HepG2 (cell line): ENCODE measurements around the gene KRTAP5-6.

ENCODE experiments used
- ELF4 ChIP-seq: sonication (generic); formaldehyde crosslinking; IDR thresholded peaks from 2 replicates; pipeline ENCODE4 v1.5.0; 2020; ENCODE audit warnings: missing genetic modification reagents, mild to moderate bottlenecking, moderate library complexity, borderline replicate concordance
- HOXA7 ChIP-seq: sonication (generic); formaldehyde crosslinking; IDR thresholded peaks from 2 replicates; pipeline ENCODE4 v1.8.1; 2022; ENCODE audit warnings: mild to moderate bottlenecking, missing genetic modification reagents, moderate library complexity
- NCOA2 ChIP-seq: sonication (generic); formaldehyde crosslinking; IDR thresholded peaks from 2 replicates; pipeline ENCODE4 v1.8.0; 2022; ENCODE audit warnings: inconsistent platforms
- POLR2AphosphoS5 ChIP-seq: IDR thresholded peaks from 2 replicates; pipeline ENCODE4 v1.6.1; 2012; ENCODE audit warnings: low read depth, low read length
- RFX3 ChIP-seq: IDR thresholded peaks from 2 replicates; pipeline ENCODE4 v1.6.1; 2016; ENCODE audit warnings: missing biosample characterization, missing genetic modification reagents
- SNAI1 ChIP-seq: sonication (generic); formaldehyde crosslinking; IDR thresholded peaks from 2 replicates; pipeline ENCODE4 v1.5.0; 2020; ENCODE audit warnings: mild to moderate bottlenecking, missing genetic modification reagents, borderline replicate concordance
- ZNF3 ChIP-seq: IDR thresholded peaks from 2 replicates; pipeline ENCODE4 v1.7.0; 2017; ENCODE audit warnings: inconsistent platforms
- ZNF557 ChIP-seq: sonication (generic); formaldehyde crosslinking; IDR thresholded peaks from 2 replicates; pipeline ENCODE4 v1.4.0; 2020; ENCODE audit warnings: missing genetic modification reagents
- ZNF644 ChIP-seq: IDR thresholded peaks from 2 replicates; pipeline ENCODE4 v1.6.1; 2016; ENCODE audit warnings: low read depth
- ZSCAN29 ChIP-seq: sonication (generic); formaldehyde crosslinking; conservative IDR thresholded peaks from 2 replicates; pipeline ENCODE4 v1.4.0; 2020; ENCODE audit warnings: mild to moderate bottlenecking, missing genetic modification reagents
- TF ChIP-seq, protein P1 (sequence below): sonication (generic); formaldehyde crosslinking; conservative IDR thresholded peaks from 2 replicates; pipeline ENCODE4 v1.8.0; 2022; ENCODE audit warnings: low read depth, missing genetic modification reagents
- TF ChIP-seq, protein P2 (sequence below): sonication (generic); formaldehyde crosslinking; IDR thresholded peaks from 2 replicates; pipeline ENCODE4 v1.5.0; 2020; ENCODE audit warnings: mild to moderate bottlenecking, missing genetic modification reagents

GRCh38 chr11:1665313-1665712, 31.7 kb upstream of the KRTAP5-6 start:
- TF ChIP-seq NCOA2 (CRISPR knock-in tag): no peak
- TF ChIP-seq SNAI1 (CRISPR knock-in tag): no peak
- no peak for TF ChIP-seq ZNF557 (CRISPR knock-in tag)
- no peak for TF ChIP-seq ELF4 (CRISPR knock-in tag)
- TF ChIP-seq POLR2AphosphoS5: no peak
- no peak for TF ChIP-seq ZSCAN29 (CRISPR knock-in tag)
- TF ChIP-seq ZNF3: no peak
- TF ChIP-seq ZNF644: no peak
- TF ChIP-seq, protein P1, sequence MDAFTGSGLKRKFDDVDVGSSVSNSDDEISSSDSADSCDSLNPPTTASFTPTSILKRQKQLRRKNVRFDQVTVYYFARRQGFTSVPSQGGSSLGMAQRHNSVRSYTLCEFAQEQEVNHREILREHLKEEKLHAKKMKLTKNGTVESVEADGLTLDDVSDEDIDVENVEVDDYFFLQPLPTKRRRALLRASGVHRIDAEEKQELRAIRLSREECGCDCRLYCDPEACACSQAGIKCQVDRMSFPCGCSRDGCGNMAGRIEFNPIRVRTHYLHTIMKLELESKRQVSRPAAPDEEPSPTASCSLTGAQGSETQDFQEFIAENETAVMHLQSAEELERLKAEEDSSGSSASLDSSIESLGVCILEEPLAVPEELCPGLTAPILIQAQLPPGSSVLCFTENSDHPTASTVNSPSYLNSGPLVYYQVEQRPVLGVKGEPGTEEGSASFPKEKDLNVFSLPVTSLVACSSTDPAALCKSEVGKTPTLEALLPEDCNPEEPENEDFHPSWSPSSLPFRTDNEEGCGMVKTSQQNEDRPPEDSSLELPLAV (CRISPR knock-in tag): no peak
- TF ChIP-seq, protein P2, sequence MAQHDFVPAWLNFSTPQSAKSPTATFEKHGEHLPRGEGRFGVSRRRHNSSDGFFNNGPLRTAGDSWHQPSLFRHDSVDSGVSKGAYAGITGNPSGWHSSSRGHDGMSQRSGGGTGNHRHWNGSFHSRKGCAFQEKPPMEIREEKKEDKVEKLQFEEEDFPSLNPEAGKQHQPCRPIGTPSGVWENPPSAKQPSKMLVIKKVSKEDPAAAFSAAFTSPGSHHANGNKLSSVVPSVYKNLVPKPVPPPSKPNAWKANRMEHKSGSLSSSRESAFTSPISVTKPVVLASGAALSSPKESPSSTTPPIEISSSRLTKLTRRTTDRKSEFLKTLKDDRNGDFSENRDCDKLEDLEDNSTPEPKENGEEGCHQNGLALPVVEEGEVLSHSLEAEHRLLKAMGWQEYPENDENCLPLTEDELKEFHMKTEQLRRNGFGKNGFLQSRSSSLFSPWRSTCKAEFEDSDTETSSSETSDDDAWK (CRISPR knock-in tag): no peak
- TF ChIP-seq RFX3: no peak
- no peak for TF ChIP-seq HOXA7 (CRISPR knock-in tag)
